GM12865 (cell line): ENCODE measurements around the gene TEPSIN.

Source experiments
- DNase-seq: peaks from one replicate; pipeline ENCODE4 v3.0.0; 2010; ENCODE audit warnings: low read depth
- H3K4me3 ChIP-seq: 2 replicates; pipeline ENCODE4 v1.5.1; 2011; ENCODE audit warnings: mild to moderate bottlenecking, low read depth, low read length, control low read depth
- TF ChIP-seq, protein P1 (sequence below): IDR thresholded peaks from 2 replicates; pipeline ENCODE4 v1.5.1; 2011; ENCODE audit warnings: low read length, control low read depth, low read depth, inconsistent platforms; ENCODE audit not compliant: insufficient read depth; ENCODE audit errors: missing control alignments

The TEPSIN gene

DNA sequence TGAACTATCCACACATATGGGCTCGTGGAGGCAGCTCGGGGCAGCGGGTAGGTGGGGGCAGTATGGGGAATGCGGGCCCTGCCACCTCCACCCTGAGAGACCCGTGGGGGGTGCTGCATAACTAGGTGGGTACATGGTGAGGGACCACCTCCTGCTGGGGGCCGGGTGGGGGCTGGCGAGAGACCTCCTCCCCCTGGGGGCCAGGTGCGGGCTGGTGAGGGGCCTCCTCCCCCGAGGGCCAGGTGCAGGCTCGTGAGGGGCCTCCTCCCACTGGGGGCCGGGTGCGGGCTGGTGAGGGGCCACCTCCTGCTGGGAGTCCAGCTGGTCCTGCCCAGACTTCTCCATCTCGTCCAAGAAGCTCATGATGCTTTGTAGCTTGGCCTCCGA lies 41.5 kb downstream of the TEPSIN start:
- DNase-seq: no peak
- TF ChIP-seq, protein P1, sequence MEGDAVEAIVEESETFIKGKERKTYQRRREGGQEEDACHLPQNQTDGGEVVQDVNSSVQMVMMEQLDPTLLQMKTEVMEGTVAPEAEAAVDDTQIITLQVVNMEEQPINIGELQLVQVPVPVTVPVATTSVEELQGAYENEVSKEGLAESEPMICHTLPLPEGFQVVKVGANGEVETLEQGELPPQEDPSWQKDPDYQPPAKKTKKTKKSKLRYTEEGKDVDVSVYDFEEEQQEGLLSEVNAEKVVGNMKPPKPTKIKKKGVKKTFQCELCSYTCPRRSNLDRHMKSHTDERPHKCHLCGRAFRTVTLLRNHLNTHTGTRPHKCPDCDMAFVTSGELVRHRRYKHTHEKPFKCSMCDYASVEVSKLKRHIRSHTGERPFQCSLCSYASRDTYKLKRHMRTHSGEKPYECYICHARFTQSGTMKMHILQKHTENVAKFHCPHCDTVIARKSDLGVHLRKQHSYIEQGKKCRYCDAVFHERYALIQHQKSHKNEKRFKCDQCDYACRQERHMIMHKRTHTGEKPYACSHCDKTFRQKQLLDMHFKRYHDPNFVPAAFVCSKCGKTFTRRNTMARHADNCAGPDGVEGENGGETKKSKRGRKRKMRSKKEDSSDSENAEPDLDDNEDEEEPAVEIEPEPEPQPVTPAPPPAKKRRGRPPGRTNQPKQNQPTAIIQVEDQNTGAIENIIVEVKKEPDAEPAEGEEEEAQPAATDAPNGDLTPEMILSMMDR: no peak
- H3K4me3 ChIP-seq: no peak overlapping the region

DNA sequence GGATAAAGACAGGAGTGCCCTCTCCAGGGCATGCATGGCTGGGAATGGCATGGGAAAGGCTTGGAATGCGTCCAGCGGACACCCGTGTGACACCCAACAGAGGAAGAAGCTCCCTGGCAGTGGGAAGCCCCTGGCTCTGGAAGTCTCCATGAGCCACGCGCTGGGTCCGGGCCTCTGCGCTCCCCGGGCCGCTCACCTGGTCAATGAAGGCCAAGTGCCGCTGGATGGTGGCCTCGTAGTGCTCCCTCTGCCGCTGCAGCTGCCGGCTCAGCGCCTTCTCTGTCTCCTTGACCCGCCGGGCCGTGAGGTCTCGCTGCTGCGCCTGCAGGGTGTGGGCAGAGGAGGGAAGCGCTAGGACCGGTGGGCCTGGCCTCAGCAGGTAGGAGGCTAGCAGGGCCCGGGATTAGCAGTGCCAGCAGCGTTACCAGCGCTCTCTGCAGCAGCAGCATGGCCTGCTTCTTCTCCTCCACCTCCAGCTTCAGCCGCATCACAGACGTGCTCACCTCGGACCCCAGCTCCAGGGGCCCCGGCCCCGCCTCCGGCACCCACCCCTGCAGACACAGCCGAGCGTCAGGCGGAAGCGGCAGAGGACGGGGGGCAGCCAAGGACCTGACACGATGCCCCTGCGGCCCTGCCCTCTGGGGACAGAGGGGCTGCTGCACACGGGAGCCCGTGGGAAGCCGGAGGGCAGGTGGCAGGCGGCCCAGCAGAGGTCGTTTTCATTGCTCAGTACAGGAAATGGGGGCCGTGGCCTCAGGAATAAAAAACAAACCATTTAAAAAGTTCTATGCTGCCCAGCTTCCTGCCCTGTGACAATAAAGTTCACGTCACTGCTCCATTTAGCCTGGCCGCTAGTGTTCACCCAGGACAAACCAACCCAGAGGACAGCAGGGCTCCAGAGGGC lies 42.1 kb downstream of the TEPSIN start:
- no peak overlapping the region for H3K4me3 ChIP-seq
- DNase-seq: no peak
- TF ChIP-seq, protein P1: no peak

DNA sequence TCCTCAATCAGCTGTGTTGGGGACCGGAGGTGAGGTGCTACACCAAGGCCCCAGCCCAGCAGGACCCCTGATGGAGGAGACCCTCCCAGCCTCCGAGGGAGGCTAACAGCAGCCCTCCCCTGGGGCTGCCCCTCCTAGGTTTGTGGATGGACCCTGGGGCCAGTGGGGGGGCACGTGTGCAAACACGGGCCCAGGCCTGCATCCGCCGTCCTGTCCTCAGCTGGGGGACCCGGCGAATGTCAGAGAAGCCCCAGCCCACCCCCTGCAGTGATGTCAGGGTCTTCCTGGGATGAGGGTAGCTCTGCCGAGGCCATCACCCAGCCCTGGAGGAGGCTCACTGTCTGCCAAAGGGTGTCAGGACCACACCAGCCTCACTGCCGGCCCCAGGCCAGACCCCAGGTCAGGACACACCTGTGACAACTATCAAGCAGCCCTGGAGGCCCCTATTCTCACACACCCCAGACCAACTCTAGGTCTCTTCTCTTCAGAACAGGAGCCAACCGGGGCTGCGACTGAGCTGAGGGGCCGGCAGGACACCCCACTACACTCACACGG lies 42.8 kb downstream of the TEPSIN start:
- no peak overlapping the region for H3K4me3 ChIP-seq
- no peak for DNase-seq
- TF ChIP-seq, protein P1: no peak

DNA sequence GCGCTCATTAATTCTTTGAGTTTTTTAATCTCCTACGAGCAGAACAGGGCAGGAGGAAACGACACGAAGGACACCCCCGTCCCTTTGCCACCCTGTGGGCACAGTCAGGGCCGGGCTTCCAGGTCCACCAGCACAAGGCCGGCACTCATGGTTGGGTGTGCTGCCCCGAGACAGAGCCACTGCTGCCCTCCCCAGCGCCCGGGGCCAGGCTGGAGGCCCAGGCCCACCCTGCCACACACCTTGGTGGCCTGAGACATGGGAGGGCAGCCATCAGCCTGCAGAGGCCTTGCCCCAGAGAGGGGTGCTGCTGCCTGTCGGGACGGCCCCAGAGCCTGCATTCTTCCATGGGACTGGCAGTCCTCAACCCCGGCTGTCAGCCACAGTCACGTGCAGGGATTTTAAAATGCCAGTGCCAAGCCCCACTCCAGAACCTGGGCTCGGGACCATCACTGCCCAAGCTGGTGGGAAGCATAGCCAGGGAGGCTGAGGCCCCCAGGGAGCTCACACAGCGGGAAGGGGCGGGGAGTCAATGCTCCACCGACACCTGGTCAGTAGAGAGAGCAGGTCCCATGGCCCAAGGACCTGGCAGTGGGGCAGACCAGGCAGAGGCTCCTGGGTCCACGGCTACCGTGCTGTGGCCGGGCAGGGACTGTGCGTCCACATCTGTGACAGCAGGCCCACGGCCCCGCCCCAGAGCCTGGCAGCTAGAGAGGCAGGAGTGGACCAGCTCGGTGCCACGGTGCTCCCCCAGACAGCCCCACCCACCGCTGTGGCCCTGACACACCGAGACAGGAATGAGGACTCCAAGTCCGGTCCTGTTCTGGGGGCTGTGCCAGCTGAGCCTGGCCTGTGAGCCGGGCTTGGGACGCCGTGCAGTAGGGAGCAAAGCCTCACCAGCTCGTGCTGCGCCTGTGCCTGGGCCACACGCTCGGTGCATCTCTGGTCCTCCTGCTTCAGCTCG lies 43.6 kb downstream of the TEPSIN start:
- no peak for DNase-seq
- TF ChIP-seq, protein P1: no peak
- H3K4me3 ChIP-seq: no peak overlapping the region

DNA sequence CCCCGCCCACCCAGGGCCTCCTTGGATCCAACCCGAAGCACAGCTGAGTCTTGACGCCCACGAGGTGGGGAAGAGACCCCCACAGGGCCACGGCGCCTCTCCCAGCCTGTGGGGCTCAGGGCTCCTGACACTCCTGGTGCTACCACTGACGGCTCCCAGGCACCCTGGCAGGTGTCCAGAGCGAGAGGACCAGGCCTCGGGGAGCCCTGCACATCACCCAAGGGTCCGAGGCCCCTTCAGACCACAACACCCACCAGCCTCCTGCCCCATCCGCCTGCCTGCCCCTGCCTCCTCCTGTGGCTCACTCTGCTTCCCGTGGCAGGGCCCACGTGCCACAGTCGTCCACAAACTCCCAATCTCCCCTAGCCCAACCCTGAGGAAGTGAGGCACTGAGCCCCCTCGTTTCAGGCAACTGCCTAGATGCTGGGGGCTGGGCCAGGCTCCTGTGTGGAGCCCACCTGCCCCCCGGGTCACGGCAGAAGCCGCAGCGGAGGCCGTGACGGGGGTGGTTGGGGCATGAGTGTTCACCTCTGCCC lies 44.6 kb downstream of the TEPSIN start:
- no peak for DNase-seq
- H3K4me3 ChIP-seq: no peak overlapping the region

More for the DNA sequence above, 44.6 kb downstream of the TEPSIN start:
- TF ChIP-seq, protein P1: no peak
